Lower lobe of right lung (tissue), 2 donors: ENCODE results near the gene PYGM. TPM values are rescaled to one million over a fixed set of nuclear protein-coding genes. Genes with fewer than 3 reads are reported as not detected.
A peak's percentile ranks its signal among the peaks of the same experiment; 100 is the strongest.

Source experiments
- ATAC-seq, 2 donors: fragments of 200-7000 bp; cut with Tn5 transposase; one replicate each; pipeline ENCODE4 v1.9.1; 2020 to 2022; ENCODE audit warnings: mild to moderate bottlenecking in 2 of 2, moderate library complexity in 2 of 2
- DNase-seq: peaks from one replicate; pipeline ENCODE4 v3.0.0-alpha.2; 2020
- H3K27ac ChIP-seq: fragments of 200-600 bp; one replicate; pipeline ENCODE4 v1.8.0; 2022
- H3K27me3 ChIP-seq: fragments of 200-600 bp; one replicate; pipeline ENCODE4 v1.8.0; 2022; ENCODE audit warnings: low read depth
- H3K36me3 ChIP-seq: fragments of 200-600 bp; one replicate; pipeline ENCODE4 v1.8.0; 2022; ENCODE audit warnings: mild to moderate bottlenecking
- H3K4me1 ChIP-seq: fragments of 200-600 bp; one replicate; pipeline ENCODE4 v1.8.0; 2022
- H3K4me3 ChIP-seq: fragments of 200-600 bp; one replicate; pipeline ENCODE4 v1.8.0; 2022; ENCODE audit warnings: mild to moderate bottlenecking
- H3K9me3 ChIP-seq: fragments of 200-600 bp; one replicate; pipeline ENCODE4 v1.8.0; 2022
- intact Hi-C: fragments of 100-400 bp; cut with DNase I; formaldehyde crosslinking; loops from one replicate; pipeline ENCODE4 v1.11.0; 2022
- total RNA-seq: library from RNA; stranded (reverse); fragmentation: NEBNext Ultra II Directional; extraction: Animal tissue kit (Norgen Biotek cat#: 25700); gene quantifications from one replicate; pipeline ENCODE4 v1.2.1, GENCODE V29; 2021
- TF ChIP-seq, protein P1 (sequence below): fragments of 200-600 bp; IDR thresholded peaks from one replicate; pipeline ENCODE4 v1.8.0; 2022; ENCODE audit warnings: antibody characterized with exemption, mild to moderate bottlenecking
- donor health status: DM: no; HTN: yes; CAD: no; lungs with severe emphysema.

The PYGM gene
- total RNA-seq, 1 donor from 2014 or later = 2.6 TPM

DNA sequence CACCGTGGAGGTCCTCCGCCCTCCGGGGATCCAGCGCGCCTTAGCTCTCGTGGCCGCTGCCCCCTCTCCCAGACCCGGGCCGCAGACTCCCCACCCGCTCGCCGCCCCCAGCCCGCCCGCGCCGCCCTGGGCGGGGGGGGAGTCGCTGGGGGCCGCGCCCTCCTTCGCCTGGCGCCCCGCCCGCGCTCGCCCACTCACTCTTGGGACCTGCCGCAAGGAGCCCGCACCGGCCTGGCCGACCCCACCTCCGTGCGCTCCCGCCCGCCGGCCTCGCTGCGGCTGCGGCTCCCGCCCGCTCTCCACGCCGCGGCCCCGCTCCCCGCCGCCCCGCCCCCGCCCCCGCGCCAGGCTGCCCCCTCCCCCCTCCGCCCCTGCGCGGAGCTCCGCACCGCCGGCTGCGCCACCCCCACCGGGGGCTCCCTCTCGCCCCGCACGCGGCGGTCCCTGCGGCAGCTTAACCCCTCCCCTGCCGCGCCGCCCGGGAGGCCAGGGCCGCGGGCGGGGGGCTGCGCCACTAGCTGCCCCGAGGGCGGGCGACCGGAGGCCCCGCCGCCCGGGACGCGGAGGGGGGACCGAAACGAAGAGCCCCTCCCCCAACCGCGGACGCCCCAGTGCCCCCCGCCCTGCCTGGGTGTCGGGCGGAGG, 15.1 kb downstream of the PYGM start:
- H3K9me3 ChIP-seq = no peaks in the 10 kb centered on the region
- no peak for ATAC-seq
- no peak for DNase-seq
- peaks cover 14% of the 10 kb centered on the region for H3K27me3 ChIP-seq
- peak overlapping the region; percentile 76 for H3K4me3 ChIP-seq
- H3K4me1 ChIP-seq = peaks cover 40% of the 10 kb centered on the region
- H3K36me3 ChIP-seq = no peaks in the 10 kb centered on the region
- peak overlapping the region; percentile 94 for H3K27ac ChIP-seq
- intact Hi-C loops = no loop called here
- TF ChIP-seq, protein P1, sequence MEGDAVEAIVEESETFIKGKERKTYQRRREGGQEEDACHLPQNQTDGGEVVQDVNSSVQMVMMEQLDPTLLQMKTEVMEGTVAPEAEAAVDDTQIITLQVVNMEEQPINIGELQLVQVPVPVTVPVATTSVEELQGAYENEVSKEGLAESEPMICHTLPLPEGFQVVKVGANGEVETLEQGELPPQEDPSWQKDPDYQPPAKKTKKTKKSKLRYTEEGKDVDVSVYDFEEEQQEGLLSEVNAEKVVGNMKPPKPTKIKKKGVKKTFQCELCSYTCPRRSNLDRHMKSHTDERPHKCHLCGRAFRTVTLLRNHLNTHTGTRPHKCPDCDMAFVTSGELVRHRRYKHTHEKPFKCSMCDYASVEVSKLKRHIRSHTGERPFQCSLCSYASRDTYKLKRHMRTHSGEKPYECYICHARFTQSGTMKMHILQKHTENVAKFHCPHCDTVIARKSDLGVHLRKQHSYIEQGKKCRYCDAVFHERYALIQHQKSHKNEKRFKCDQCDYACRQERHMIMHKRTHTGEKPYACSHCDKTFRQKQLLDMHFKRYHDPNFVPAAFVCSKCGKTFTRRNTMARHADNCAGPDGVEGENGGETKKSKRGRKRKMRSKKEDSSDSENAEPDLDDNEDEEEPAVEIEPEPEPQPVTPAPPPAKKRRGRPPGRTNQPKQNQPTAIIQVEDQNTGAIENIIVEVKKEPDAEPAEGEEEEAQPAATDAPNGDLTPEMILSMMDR = no peak

DNA sequence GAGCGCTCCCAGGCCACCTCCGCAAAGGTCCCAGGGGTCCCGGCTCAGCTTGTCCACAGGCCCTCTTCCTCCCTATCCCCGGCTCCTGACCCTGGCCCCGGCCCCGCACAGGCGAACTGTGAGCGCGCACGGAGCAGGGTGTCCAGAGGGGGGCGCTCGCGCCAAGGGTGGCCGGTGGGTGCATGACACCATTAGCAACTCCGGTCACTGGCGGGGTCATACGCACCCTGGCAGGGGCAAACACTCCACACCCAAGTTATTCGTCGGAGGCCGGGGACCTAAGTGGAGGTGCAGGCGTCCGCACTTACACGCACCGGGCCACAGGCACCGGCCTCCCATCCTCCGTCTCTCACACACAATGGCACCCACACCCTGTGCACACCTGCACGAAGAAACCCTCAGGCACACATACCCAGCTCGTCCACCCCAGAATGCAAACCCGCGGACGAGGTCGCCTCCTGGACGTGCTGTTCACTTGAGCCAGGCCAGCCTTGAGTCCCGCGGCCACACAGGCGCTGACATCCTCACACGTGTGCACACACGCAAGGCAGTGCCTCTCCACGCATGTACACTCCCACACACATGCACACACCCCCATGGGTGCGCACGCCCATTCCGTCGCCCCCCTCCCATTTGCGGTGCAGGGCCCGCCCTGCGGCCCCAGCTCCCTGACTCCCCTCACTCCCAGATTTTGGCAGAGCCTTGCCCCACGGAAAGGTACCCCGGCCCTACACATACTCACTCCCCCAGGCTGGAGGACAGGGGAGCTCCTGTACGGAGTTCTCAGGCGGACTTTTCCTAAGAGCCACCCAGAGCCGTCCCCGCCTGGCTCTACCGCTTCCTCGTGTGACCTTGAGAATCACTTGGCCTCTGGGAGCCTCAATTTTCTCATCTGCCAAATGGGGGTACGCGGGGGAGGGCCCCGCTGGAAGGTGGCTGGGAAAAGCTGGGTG, 15.9 kb downstream of the PYGM start, which contains the start of gene RASGRP2:
RASGRP2 (minus strand) TSS at position 552 of the 953 bp plus-strand sequence. CDS start 1,276 bp downstream, outside the sequence.
- Histone ChIP-seq H3K9me3 (no peaks in the 10 kb centered on the region), H3K36me3 (no peaks in the 10 kb centered on the region), H3K27ac (peak within 1 kb of the TSS; percentile 94), H3K4me3 (peak within 1 kb of the TSS; percentile 76), H3K4me1 (peaks cover 40% of the 10 kb centered on the region), H3K27me3 (peaks cover 14% of the 10 kb centered on the region)
- TF ChIP-seq, protein P1 = peak; percentile 73
- intact Hi-C loops = no loop called here
- DNase-seq = peak; percentile 90
- peak; percentile 59 to 71 for ATAC-seq

DNA sequence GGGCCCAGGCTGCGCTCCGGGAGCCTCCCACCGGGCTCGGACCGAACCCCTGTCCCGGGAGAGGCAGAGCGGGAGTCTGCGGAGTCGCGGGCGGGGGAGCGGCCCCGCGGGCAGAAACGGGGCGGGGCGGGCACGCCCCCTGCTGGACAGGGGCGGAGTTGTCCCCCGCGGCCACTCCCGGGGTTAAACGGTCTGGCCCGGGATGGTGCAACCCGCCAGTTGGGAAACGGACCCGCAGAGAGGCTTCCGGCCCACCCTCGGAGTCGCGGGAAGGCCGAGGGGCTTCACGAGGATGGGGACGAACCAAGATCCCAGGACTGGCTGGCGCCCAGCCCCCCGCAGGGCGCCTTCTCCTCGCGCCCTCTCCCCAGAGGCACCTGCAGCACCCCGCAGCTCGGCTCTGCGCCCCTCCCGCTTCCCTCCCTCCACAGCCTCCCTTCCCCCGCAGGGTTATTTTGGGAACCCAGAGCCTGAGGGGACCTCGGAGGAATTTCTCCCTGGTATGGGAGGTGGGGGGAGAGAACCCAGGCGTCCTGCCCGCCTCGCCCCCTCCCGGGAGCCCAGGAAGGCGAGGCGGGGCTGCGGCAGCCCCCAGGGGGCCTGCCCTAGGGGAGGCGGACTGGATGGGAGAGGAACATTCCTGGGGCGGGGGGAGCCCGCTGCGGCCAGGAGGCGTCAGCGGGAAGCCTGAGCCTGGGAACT, 16.7 kb downstream of the PYGM start:
- TF ChIP-seq, protein P1 = peak; percentile 92
- peak overlapping the region; percentile 76 for H3K4me3 ChIP-seq
- peak overlapping the region; percentile 94 for H3K27ac ChIP-seq
- H3K4me1 ChIP-seq = peaks cover 40% of the 10 kb centered on the region
- intact Hi-C loops = no loop called here
- peaks cover 3% of the 10 kb centered on the region for H3K36me3 ChIP-seq
- ATAC-seq (peak; percentile 72 to 84), DNase-seq (peak; percentile 87)
- H3K27me3 ChIP-seq = peaks cover 14% of the 10 kb centered on the region
- H3K9me3 ChIP-seq = no peaks in the 10 kb centered on the region

DNA sequence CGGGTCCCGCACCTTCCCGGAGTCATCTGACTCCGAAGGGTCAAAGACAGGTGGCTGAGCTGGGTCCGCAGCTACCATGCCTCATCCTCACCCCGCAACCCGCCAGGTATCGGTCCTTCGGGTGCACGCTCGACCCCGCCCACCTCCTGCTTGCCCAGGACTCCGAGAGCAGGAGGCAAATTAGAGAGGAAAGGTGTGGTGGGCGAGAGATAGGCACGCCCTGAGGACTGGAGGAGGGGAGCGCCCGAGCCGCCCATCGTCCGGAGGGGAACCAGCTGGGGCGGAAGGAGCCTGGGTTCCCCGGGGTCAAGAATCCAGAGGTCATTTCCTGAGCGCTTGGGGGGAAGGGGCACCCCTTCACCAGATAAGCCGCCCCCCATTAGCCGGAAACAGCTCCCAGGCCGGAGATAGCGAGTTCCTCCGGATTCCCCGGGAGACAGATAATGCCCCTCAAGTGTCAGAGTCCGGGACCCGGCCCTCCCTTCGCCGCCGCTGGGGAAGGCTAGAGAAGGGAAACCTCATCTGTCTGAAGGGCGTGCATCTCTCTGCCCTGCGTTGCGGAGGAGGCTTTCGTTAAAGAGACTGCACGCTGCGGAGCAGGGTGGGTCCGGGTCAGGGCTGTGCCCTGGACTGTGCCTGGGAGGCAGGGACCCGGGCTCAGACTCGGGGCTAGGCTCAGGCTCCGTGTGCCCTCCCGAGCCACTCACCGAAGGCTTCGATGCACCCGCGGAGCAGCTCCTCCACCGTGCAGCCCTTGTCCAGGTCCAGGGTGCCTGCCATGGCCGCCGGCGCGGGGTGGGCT, 17.5 kb downstream of the PYGM start:
- TF ChIP-seq, protein P1 = no peak
- peak overlapping the region; percentile 76 for H3K4me3 ChIP-seq
- peaks cover 8% of the 10 kb centered on the region for H3K36me3 ChIP-seq
- no peak for DNase-seq
- H3K27ac ChIP-seq = peak overlapping the region; percentile 94
- H3K9me3 ChIP-seq = no peaks in the 10 kb centered on the region
- H3K27me3 ChIP-seq = peaks cover 14% of the 10 kb centered on the region
- H3K4me1 ChIP-seq = peaks cover 40% of the 10 kb centered on the region
- intact Hi-C loops = no loop called here
- ATAC-seq = peak; percentile 5 to 11
